Panc1 (cell line): ENCODE data around the gene NT5DC2. TPM values are rescaled to one million over a fixed set of nuclear protein-coding genes. Genes with fewer than 3 reads are reported as not detected.

Experiments used
- ATAC-seq: fragments of 200-7000 bp; cut with Tn5 transposase; 2 replicates; pipeline ENCODE4 v1.9.1; 2020; ENCODE audit warnings: mild to moderate bottlenecking, moderate library complexity
- Bru-seq: library from RNA; stranded (reverse); fragments of 400-500 nt; gene quantifications from one replicate; lab custom pipeline; 2021; lab: Mats Ljungman, UMichigan
- BruChase-seq, 2 experiments: library from RNA; stranded (reverse); fragments of 400-500 nt; gene quantifications; one replicate each; lab custom pipeline; 2021; lab: Mats Ljungman, UMichigan
- BruUV-seq: library from RNA; stranded (reverse); fragments of 400-500 nt; replicated peaks from 2 replicates; lab custom pipeline; 2021; lab: Mats Ljungman, UMichigan
- CTCF ChIA-PET: fragments of 300-600 bp; sonication (Branson Sonifier 250); formaldehyde crosslinking; loops from one replicate; lab custom pipeline; 2022; ENCODE audit warnings: antibody characterized with exemption; lab: Charles Lee
- POLR2A ChIA-PET: fragments of 300-600 bp; sonication (Branson Sonifier 250); formaldehyde crosslinking; loops from one replicate; lab custom pipeline; 2022; ENCODE audit warnings: antibody characterized with exemption; lab: Charles Lee
- DNase-seq: peaks from one replicate; pipeline ENCODE4 v3.0.0-alpha.2; 2010; ENCODE audit warnings: low read depth, low spot score
- H3K27ac ChIP-seq: 2 replicates; pipeline ENCODE4 v1.5.1; 2011; ENCODE audit warnings: mild to moderate bottlenecking, low read length, inconsistent platforms
- H3K27me3 ChIP-seq: fragments of 200-500 bp; sonication (Bioruptor generic); 2 replicates; pipeline ENCODE4 v1.6.0; 2014; ENCODE audit warnings: low read length, inconsistent platforms; ENCODE audit not compliant: control insufficient read depth, insufficient read depth
- H3K36me3 ChIP-seq: fragments of 200-500 bp; sonication (Bioruptor generic); 2 replicates; pipeline ENCODE4 v1.5.1; 2014; ENCODE audit warnings: inconsistent platforms, mild to moderate bottlenecking, low read length, moderate library complexity; ENCODE audit not compliant: control insufficient read depth, insufficient read depth
- H3K4me1 ChIP-seq: 2 replicates; pipeline ENCODE4 v1.5.1; 2011; ENCODE audit warnings: inconsistent platforms, mild to moderate bottlenecking, low read length, moderate library complexity; ENCODE audit not compliant: control insufficient read depth, insufficient read depth
- H3K4me3 ChIP-seq, 2 experiments: 2 replicates each; pipeline ENCODE4 v1.5.1; 2011 to 2012; ENCODE audit warnings: low read depth in 2 of 2, low read length in 2 of 2, mild to moderate bottlenecking in 2 of 2, inconsistent platforms in 1 of 2, moderate library complexity in 1 of 2
- H3K9me3 ChIP-seq: fragments of 200-500 bp; sonication (Bioruptor generic); 2 replicates; pipeline ENCODE4 v1.5.1; 2014; ENCODE audit warnings: low read depth, mild to moderate bottlenecking, inconsistent platforms, low read length, moderate library complexity; ENCODE audit not compliant: control insufficient read depth, insufficient read depth
- POLR2AphosphoS5 ChIP-seq: IDR thresholded peaks from 2 replicates; pipeline ENCODE4 v1.6.1; 2012; ENCODE audit warnings: mild to moderate bottlenecking, low read depth, low read length, moderate library complexity
- SIN3A ChIP-seq: IDR thresholded peaks from 2 replicates; pipeline ENCODE4 v1.6.1; 2012; ENCODE audit warnings: low read depth, mild to moderate bottlenecking, low read length, moderate library complexity, borderline replicate concordance; ENCODE audit not compliant: insufficient read depth
- TCF7L2 ChIP-seq: IDR thresholded peaks from 2 replicates; pipeline ENCODE4 v1.6.1; 2011; ENCODE audit warnings: mild to moderate bottlenecking, low read depth, low read length, inconsistent platforms
- in situ Hi-C: cut with HindIII; loops from 2 replicates; pipeline ENCODE4 v1.10.0; 2016; ENCODE audit warnings: low sequenced_read_pairs, low pct_unique_long_range_greater_than_20kb
- intact Hi-C: fragments of 100-400 bp; cut with micrococcal nuclease; formaldehyde crosslinking; loops from one replicate; pipeline ENCODE4 v1.10.0; 2022; ENCODE audit not compliant: unreplicated experiment
- long read RNA-seq: library from polyadenylated mRNA; unstranded; transcript quantifications from one replicate; pipeline ENCODE4 v2.0.0, GENCODE V29; 2021; ENCODE audit not compliant: unreplicated experiment
- polyA plus RNA-seq: library from polyadenylated mRNA; unstranded; fragments of >200 nt; gene quantifications from one replicate; pipeline ENCODE4 v1.2.1, GENCODE V29; 2012; ENCODE audit warnings: missing spikeins; ENCODE audit not compliant: insufficient read length
- total RNA-seq: library from RNA; stranded (reverse); gene quantifications from one replicate; pipeline ENCODE4 v1.2.1, GENCODE V29; 2021; ENCODE audit not compliant: unreplicated experiment
- TF ChIP-seq, protein P1 (sequence below), 2 experiments: IDR thresholded peaks; 2 replicates each; pipeline ENCODE4 v1.6.1; 2011 to 2012; ENCODE audit warnings: low read depth in 2 of 2, control low read depth in 1 of 2, low read length in 1 of 2, mild to moderate bottlenecking in 1 of 2, moderate library complexity in 1 of 2; ENCODE audit not compliant: insufficient read depth in 1 of 2
- TF ChIP-seq, protein P2 (sequence below): fragments of 450-650 bp; IDR thresholded peaks from 2 replicates; pipeline ENCODE4 v1.5.1; 2017; ENCODE audit warnings: mild to moderate bottlenecking

The NT5DC2 gene
- total RNA-seq (137 TPM), Bru-seq, nascent RNA (percentile 55 among the genes with signal in this experiment), BruChase-seq, experiment 1, labeled RNA remaining after a 2-hour chase (percentile 66 among the genes with signal in this experiment), BruChase-seq, experiment 2, labeled RNA remaining after a 6-hour chase (percentile 70 among the genes with signal in this experiment)
- polyA plus RNA-seq, result 235 TPM
- long read RNA-seq, transcript NT5DC2-202 (14 exons, 1,795 nt), result major isoform, 225 of 325 reads
- long read RNA-seq, transcript NT5DC2-201 (14 exons, 2,047 nt), result minor isoform, 5 of 325 reads
- long read RNA-seq, transcript NT5DC2-207 (2 exons, 453 nt), result minor isoform, 5 of 325 reads
- long read RNA-seq, partial matches to known transcripts, result 24 of 325 reads
- long read RNA-seq, other reads (novel, unspliced or antisense), result 66 of 325 reads

DNA sequence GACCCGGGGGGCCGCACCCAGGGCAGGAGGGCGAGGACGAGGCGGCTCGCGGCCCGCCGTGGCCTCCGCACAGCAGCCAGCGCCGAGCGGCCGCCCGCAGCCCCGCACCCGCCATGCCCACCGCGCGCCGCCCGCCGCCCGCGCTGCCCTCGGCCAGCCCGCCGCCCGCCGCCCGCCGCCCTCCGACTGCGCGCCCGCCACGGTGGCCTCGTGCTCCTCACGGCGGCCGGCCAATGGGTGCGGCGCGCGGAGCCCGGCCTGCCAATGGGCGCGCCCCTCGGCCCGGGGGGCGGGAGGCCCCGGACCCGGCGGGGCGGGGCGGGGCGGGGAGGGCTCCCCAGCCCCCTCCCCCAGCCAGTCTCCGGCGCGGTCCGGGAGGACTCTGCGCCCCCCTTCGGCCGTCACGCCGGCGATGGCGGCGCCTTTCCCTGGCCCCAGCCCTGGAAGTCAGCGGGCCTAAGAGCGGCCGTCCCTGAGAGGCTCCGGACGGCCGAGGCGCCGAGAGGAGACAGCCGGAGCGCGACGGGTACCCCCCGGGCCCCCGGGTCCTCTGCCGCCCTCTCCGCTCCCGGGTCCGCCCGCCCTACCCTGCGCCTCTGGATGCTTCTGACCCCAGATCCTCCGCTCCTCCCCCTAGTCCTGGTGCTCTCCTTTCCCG lies at the start of gene NT5DC2:
Gene NT5DC2 (minus strand): TSS at position 235 of the 658 bp plus-strand sequence. CDS start 120 bp downstream, at position 115.
- intact Hi-C loops, result no loop called here

DNA sequence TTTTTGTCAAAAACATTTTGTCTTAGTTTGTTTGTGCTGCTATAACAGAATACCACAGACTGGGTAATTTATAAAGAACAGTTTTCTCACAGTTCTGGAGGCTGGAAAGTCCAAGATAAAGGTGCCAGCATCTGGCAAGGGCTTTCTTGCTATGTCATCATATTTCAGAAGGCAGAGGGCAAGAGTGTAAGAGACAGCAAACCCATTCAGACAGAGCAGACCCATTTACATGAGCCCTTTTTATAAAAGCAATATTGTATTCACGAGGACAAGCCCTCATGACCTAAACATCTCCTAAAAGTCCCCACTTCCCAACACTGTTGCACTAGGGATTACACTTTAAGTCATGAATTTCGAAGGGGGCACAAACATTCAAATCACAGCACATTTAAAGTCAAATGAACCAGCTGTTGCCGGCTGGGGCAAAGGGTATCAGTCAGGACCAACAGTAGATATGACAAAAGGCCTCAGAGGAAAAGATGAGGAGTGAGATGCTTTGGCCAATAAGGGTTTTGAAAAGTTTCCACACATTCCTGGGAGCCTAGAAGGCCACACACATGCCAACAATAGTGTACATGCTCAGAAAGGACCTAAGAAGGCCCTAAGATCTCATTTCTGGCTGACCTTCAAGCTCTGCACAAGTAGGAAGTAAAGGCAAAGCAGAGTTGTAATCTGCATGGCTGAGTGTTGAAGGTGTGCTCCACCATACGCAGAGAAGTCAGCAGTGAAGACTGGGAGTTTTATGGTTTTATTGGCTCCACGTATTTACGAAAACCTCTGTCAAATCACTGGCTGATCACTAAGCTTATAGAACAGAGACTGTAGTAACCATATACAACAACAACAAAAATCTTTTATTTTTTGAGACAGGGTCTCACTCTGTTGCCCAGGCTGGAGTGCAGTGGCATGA lies 40.7 kb upstream of the NT5DC2 start:
- intact Hi-C loops (no loop called here), in situ Hi-C loops (no loop called here)
- ATAC-seq (no peak), DNase-seq (no peak)
- H3K4me3 ChIP-seq, result no peak overlapping the region
- BruUV-seq, result no TSS peak
- no peaks in the 10 kb centered on the region for H3K27me3 ChIP-seq
- no peaks in the 10 kb centered on the region for H3K4me1 ChIP-seq
- ChIA-PET CTCF (no interaction called here), POLR2A (no interaction called here)
- peaks cover 7% of the 10 kb centered on the region; the same call in 1 of the 2 replicates for H3K36me3 ChIP-seq
- no peaks in the 10 kb centered on the region for H3K9me3 ChIP-seq
- TF ChIP-seq POLR2AphosphoS5 (no peak), TCF7L2 (no peak), SIN3A (no peak)
- TF ChIP-seq, protein P1, sequence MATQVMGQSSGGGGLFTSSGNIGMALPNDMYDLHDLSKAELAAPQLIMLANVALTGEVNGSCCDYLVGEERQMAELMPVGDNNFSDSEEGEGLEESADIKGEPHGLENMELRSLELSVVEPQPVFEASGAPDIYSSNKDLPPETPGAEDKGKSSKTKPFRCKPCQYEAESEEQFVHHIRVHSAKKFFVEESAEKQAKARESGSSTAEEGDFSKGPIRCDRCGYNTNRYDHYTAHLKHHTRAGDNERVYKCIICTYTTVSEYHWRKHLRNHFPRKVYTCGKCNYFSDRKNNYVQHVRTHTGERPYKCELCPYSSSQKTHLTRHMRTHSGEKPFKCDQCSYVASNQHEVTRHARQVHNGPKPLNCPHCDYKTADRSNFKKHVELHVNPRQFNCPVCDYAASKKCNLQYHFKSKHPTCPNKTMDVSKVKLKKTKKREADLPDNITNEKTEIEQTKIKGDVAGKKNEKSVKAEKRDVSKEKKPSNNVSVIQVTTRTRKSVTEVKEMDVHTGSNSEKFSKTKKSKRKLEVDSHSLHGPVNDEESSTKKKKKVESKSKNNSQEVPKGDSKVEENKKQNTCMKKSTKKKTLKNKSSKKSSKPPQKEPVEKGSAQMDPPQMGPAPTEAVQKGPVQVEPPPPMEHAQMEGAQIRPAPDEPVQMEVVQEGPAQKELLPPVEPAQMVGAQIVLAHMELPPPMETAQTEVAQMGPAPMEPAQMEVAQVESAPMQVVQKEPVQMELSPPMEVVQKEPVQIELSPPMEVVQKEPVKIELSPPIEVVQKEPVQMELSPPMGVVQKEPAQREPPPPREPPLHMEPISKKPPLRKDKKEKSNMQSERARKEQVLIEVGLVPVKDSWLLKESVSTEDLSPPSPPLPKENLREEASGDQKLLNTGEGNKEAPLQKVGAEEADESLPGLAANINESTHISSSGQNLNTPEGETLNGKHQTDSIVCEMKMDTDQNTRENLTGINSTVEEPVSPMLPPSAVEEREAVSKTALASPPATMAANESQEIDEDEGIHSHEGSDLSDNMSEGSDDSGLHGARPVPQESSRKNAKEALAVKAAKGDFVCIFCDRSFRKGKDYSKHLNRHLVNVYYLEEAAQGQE (IDR thresholded peaks at IDR 0.05; ENCODE audit: insufficient read depth in 1 of 2, low read depth in 2 of 2, low read length in 1 of 2), result no peak
- TF ChIP-seq, protein P2, sequence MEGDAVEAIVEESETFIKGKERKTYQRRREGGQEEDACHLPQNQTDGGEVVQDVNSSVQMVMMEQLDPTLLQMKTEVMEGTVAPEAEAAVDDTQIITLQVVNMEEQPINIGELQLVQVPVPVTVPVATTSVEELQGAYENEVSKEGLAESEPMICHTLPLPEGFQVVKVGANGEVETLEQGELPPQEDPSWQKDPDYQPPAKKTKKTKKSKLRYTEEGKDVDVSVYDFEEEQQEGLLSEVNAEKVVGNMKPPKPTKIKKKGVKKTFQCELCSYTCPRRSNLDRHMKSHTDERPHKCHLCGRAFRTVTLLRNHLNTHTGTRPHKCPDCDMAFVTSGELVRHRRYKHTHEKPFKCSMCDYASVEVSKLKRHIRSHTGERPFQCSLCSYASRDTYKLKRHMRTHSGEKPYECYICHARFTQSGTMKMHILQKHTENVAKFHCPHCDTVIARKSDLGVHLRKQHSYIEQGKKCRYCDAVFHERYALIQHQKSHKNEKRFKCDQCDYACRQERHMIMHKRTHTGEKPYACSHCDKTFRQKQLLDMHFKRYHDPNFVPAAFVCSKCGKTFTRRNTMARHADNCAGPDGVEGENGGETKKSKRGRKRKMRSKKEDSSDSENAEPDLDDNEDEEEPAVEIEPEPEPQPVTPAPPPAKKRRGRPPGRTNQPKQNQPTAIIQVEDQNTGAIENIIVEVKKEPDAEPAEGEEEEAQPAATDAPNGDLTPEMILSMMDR, result no peak
- H3K27ac ChIP-seq, result no peak overlapping the region

More for the DNA sequence above, at the start of gene NT5DC2:
- peaks cover 21% of the 10 kb centered on the region for H3K4me1 ChIP-seq
- in situ Hi-C loops, result no loop called here
- H3K36me3 ChIP-seq, result no peaks in the 10 kb centered on the region; the same call in 1 of the 2 replicates
- DNase-seq, result no peak
- no peaks in the 10 kb centered on the region for H3K9me3 ChIP-seq
- peak within 1 kb of the TSS; percentile 55 to 63 for H3K4me3 ChIP-seq
- ChIA-PET POLR2A (no interaction called here), CTCF (interaction anchor here (0.6 kb wide), 1 partner anchor 64 kb away, joined by 3 read pairs; no protein-coding TSS in a partner anchor)
- peak; percentile 77 for ATAC-seq
- 0 out of 2 replicates have a peak, but pooled peaks have one; percentile 45 for TF ChIP-seq SIN3A
- TF ChIP-seq, protein P1 (IDR thresholded peaks at IDR 0.05; ENCODE audit: insufficient read depth in 1 of 2, low read depth in 2 of 2, low read length in 1 of 2), result no peak
- no peak for TF ChIP-seq POLR2AphosphoS5
- H3K27ac ChIP-seq, result peak within 1 kb of the TSS; percentile 77
- no peaks in the 10 kb centered on the region for H3K27me3 ChIP-seq
- BruUV-seq, result no TSS peak
